ENCODE measurements around the gene IRS4.

IRS4 gene

DNA sequence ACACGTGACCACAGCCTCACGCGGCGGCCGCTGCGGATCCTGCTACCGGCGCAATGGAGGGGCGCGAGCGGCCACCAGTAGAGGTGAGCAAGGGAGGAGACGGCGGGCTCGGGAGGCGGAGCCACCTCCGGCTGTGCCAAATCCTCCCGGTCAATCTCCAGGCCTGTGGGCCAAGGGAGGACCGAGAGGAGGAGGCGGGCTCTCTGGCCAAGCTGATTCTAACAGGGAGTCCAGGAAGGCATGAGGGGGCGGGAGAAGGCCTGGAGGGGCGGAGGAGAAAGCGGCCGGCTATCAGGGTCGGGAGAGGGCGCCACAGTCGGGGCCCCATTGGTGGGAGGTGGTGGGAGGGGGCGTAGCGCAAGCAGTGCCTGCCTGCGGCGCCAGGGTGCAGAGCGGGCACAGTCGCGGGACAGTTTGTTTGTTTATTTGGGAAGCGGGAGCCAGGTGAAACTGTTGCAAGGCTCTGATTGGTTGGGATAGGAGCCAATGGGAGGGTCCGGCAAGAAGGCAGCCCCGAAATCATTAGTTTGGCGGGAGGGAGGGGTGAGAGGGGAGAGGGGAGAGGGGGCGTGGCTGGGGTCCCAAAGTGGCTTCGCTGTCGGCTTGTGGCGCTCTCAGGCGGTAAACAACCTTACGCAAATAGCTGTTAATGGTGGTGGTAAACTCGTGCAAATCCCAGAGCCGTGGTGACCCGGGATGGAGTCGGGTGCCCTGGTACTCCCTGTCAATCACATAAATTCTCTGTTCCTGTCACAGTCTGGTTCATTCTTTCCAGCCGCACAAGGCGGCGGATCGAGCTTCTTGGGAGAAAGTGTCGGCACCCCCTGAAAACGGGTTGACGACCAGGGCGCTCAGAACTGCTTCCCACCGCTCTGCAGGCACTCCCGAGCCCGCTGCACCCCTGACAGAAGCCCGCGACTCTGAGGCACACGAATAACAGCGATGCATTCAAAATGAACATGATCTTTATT, at the start of gene IRS4:
TSS of gene IRS4 (minus strand) at position 55 of the 971 bp plus-strand sequence.
- no peak for DNase-seq

DNA sequence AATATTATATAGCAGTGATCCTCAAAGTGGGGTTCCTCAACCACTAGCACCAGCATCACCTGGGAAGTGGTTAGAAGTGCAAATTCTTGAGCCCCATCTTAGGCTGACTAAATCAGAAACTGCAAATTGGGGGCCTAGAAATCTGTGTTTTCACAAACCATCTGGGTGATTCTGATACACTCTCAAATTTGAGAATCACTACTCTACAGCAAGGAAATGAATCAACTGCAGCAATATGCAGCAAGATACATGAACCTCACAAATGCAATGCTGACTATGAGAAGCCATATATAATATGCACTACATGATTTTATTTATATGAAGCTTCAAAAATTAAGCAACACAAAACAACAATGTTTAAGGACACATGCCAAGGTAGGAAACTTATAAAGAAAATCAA, 36.2 kb upstream of the IRS4 start:
- DNase-seq: no peak

DNA sequence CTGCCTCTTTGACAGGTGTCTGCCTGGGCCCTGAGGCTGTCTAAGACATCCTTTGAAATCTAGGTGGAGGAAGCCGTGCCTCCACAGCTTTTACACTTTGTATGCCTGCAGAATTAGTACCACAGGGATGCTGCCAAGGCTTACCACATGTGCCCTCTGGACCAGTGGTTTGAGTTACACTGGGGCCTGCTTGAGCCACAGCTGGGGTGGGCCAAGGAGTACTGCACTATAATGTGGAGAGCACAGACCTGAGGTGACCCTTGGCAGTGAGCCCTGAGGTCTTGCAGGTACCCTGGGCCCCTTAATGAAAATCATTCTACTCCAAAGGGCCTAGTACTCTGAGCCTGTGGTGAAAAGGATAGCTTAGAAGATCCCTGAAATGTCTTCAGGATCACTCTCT, 27.2 kb upstream of the IRS4 start:
- DNase-seq: no peak

DNA sequence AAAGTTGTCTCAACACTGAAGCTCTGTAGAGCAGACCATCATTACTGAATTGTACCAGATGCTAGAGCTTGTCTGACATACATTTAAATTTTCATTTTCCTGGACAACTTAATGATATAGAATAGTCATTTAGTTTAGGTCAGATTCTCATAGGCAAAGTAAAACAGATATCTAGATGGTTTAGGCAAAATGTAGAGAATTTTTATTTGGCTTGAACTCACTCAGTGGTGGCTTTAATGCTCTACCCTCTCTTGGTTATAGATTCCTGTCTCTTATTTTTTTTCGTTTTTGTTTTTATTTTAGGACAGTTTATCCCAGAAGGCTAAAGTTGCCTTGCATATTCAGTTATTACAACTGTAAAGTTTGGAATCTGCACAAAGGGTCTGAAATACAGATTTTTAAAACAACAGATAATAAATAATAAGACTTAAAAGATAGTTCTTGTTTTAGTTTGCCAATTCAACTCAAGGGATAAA, 4.0 kb upstream of the IRS4 start:
- no peak for DNase-seq

DNA sequence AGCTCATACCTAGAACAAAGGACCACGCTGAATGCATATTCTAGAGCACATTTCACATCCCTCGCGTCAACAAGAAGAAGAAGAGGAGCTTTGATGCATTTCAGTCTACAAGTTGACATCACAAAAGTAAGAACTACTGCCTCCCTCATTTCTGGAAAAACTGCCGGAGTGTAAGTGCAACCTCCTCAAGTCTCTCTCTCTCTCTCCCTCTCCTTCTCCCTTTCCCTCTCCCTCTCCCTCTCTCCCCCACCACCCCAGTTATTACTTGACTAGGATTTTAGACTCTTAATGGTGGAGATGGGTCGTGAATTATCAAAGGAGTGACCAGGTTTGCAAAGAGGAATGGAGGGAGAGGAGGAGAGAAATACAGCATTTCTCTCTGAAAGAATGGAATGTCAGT, 1.4 kb upstream of the IRS4 start:
- DNase-seq: no peak

DNA sequence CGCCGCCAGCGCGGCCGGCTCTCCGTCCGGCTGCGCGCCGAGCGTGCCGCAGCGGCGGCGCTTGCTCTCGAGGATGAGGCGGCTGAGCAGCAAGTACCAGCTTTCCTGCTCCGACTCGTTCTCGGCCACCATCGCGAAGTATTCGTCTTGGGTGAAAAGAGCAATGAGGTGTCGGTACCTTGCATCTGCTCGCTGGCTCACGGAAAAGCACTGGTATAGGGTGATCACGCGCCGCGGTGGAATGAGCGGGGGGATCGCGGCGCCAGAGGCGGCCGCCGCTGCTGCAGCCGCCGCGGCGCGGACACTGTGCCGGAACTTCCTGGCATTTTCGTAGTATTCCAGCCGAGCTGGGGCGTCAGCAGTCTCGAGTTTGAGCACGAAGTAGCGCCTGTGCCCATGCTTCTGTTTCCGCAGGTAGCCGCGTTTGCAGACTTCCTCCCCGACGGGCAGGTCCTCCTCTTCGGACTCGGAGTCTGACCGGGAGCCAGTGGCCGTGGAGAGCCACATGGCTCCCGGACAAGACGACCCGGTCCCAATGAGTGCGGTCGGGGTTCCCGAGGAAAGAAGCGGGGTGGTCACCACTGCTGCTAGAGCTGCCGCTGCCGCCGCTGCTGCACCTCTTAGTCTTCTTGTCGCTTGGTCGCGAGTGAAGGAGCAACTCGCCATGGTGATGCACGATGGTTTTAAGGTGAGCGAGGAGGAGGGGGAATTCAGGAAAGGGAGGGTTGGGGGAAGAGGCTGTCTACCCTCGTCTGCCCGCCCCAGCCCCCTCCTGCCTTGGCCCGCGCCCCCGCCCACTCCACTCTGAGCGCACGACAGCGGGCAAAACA, 469 bp downstream of the IRS4 start:
- no peak for DNase-seq

DNA sequence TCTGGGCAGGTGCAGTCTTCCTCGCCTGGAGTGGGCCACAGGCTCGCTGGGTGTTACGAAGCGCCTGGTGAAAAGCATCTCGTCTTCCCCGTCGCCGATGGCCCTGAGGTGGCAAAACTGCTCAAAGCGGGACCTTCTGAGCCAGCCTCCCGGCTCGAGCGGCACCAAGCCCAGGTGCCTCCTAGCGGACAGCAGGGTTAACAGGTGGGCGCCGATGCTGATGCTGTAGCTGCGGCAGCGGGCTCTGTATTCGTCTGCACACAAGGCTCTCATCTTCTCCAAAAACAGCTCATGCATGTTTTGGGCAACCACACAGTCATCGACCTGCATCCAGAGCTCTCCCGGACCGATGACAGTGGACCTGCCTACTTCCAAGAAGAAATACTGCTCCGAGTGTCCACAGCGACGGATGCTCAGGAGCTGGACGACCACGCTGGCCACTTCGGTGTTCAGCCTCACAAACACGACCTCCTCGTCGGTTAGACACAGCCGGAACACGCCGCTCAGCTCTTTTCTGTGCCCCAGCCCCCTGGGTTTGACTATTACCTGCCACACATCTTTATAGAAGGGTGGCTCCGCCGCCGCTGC, 1.2 kb downstream of the IRS4 start:
- DNase-seq: no peak

DNA sequence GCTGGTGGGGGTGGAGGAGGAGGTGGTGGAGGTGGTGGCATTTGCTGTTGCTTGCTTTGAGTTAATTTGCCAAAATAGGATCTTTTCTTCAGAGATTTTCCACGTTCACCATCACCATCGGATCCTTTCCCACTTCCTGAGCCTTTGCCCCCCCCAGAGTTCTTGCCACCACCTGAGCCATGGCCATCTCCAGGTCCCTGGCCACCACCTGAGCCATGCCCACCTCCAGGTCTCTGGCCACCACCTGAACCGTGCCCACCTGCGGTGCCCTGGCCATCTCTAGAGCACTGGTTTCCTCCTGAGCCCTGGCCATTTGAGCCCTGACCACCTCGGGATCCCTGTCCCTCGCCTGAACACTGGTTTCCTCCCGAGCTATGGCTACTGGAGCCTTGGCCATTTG, 1.9 kb downstream of the IRS4 start:
- DNase-seq: no peak

DNA sequence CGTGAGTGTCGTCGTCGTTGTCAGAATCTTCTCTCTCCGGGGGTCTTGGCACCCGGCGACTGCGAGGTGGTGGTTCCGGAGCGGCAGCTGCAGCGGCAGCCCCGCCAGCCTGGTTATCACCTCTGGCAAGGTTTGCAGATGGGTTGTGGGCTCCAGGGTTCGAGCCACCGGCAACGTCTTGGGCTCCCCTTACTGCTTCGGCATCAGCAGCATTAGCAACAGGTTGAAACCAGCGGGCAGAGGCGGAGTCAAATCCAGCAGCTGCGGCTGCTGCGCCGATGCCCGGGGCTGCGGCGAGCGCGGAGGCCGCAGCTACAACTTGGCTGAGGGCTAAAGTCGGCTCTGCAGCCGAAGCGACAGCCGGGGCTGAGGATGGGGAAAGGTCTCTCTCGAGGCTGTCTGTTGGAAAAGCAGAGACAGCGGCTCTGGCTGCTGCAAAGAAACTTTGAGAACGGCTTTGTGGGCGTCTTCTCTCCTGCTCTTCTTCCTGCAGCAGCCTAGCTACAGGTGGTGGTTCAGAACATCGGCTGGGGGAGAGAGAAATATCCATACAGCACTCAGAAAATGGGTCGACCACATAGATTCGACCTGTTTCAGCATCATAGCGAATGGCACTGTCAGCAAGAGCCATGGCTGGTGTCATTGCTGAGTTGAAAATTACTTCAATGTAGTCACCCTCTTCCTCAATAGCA, 3.6 kb downstream of the IRS4 start:
- DNase-seq: no peak

DNA sequence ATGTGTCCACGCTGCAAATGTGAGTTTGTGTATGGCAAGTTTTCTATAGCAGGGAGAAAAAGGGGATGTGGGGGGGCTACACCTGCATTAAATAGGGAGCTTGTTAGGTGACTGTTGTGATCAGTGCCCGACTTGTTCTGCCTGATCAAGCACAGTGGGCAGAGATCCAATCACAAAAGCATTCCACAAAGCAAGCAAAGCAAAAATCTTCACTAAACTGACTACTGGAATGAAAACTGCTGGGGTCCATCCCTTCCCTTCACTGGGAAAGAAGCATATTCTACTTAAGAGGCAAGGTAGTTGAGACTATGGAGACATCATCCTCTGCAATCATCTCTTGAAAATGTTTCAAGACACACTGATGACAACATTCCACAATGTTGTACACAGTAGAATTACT, 5.2 kb downstream of the IRS4 start:
- DNase-seq: no peak

DNA sequence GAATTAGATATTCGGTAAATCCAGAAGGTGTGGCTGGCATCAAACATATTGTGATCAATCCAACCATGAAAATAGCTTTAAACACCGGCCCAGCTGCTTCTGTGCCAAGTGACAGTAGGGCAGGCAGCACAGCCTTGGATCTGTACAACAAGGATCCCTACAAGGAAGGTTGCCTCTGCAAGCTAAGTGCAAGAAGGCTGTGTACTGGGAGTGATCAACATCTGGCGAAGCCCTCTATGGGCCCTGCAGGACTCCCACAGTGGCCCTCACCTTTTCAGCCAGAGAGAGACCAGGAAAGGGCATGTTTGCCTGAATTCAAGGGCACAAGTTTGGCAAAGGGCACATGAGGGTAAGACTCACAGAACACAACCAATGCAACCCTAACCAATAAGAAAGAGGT, 9.6 kb downstream of the IRS4 start:
- no peak for DNase-seq

DNA sequence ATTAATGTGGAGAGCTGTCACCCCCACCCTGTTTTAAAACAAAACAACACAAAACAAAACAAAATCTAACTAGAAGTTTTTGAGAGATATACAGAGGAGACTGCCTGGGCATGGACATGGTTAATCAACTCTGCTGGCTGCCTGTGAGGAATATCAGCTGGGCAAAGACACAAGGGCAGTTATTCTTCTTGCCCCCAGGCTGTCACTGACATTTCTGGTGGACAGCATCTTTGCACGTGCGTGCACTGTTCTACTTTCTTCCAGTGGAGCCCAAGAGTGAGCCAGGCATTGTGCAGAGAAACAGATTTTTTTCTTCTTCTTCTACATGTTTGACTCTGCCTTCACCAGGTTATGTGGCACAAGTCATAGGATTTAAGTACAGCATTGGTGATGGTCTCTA, 13.8 kb downstream of the IRS4 start:
- DNase-seq: no peak

DNA sequence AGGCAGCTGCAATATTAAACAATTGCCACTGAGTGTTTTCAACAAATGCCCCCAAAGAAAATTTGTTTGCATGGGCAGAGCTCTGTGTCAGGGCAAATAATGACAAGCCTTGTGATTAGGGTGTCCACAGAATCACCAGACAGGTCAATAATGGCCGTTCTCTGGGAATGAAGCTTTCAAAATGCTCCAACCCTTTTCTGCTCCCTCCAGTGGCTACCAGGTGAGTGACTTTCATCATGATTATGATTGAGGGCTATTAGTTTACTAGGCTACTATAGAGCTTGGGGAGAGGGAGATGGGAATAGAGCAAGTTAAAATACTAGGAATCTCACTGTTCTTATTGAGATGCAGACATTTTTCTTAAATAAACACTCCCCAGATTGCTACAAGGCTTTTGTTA, 23.5 kb downstream of the IRS4 start:
- no peak for DNase-seq

DNA sequence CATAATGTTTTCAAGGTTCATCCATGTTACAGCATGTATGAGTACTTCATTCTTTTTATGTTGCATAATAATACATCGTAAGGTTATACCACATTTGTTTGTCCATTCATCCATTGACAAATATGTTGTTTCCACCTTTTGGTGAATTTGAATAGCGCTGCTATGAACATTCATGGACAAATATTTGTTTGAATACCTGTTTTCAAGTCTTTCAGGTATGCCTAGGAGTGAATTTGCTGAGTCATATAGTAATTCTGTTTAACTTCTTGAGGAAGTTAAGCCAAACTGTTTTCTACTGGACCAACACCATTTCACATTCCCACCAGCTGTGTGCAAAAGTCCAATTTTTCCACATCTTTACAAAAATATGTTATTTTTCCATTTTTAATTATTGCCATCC, 31.5 kb downstream of the IRS4 start:
- no peak for DNase-seq

DNA sequence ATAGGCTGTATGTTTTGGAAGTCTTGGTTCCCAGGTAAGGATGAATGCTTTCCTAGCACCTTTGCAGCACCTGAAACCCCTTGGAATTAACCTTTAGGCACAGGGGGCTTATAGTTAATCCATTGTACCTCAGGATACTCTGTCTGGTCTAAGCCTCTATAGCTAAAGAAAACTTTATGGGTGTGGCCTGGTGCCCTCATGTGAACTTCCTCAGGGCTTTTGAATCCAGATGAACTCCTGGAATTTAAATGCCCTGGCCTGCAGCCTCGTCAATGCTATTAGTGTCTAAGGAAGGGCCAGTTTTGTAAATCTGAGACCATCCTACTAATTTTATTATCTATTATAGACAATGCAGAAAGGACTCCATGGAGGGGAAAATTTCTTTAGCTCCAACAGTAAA, 33.8 kb downstream of the IRS4 start:
- no peak for DNase-seq

DNA sequence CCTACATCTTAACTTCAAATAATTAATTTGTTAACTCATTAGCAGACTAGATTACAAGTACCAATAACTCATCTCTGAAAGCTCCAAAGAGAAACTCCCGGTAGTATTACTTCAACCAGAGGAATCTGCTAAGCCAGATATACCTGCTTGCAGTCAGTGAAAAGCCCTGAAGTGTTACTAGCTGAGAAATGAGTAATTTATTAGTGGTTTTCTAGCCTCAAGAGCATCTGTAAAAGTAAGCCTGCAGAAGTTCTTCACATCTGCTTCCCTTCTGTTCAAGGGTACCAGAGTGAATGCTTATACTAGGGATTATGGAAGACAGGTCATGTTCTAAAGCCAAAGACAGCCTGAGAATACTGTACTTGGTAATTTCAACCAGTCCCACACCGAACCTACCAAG, 34.7 kb downstream of the IRS4 start:
- DNase-seq: no peak

DNA sequence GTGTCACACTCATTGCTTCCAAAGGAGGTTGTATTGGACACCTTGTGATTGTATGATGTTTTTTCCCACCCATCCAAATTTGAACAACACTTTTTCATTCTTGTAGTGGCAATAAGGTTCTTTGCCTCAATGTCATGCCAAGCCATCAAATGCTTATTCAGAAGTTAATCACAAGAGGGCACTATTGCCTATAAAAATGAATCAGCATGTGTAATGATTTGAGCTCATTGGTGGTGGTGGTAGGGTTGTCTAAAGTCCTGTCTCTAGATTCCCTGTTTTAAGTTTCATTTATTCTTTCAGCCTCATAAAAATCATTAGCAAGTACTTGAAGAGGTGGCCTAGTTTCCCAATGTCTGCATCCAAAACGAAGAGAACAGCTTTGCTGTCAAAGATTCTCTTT, 37.0 kb downstream of the IRS4 start:
- DNase-seq: peak; percentile 31

DNA sequence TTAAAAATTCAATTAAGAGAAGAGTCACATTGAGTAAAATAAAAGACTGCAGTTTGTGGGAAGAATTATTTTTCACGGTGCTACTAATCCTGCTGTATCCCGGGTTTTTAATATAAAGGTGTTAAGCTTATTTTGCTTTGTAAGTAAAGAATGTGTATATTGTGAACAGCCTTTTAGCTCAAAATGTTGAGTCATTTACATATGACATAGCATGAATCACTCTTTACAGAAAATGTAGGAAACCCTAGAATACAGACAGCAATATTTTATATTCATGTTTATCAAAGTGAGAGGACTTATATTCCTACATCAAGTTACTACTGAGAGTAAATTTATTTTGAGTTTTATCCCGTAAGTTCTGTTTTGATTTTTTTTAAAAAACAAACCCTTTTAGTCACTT, 39.7 kb downstream of the IRS4 start:
- DNase-seq: no peak
